H9 (cell line): Measurements from ENCODE around the gene PDE2A. TPM values are rescaled to one million over a fixed set of nuclear protein-coding genes. Genes with fewer than 3 reads are reported as not detected.

Source experiments
- DNase-seq: peaks from one replicate; pipeline ENCODE4 v3.0.0-alpha.2; 2017
- H2AFZ ChIP-seq: one replicate; pipeline ENCODE4 v1.6.1; 2013; ENCODE audit warnings: mild to moderate bottlenecking, low read length, control low read depth, moderate library complexity
- H2AK5ac ChIP-seq: 2 replicates; pipeline ENCODE4 v1.6.1; 2013; ENCODE audit warnings: low read length, control low read depth, mixed read lengths; ENCODE audit not compliant: insufficient read length
- H2BK120ac ChIP-seq: one replicate; pipeline ENCODE4 v1.6.1; 2013; ENCODE audit warnings: low read depth, mild to moderate bottlenecking, low read length, control low read depth, inconsistent platforms; ENCODE audit not compliant: poor library complexity, severe bottlenecking
- H2BK12ac ChIP-seq: 2 replicates; pipeline ENCODE4 v1.6.1; 2013; ENCODE audit warnings: low read length, control low read depth, mixed read lengths, low read depth; ENCODE audit not compliant: insufficient read length
- H2BK15ac ChIP-seq: 2 replicates; pipeline ENCODE4 v1.6.1; 2013; ENCODE audit warnings: low read depth, low read length, control low read depth
- H2BK20ac ChIP-seq: one replicate; pipeline ENCODE4 v1.6.1; 2013; ENCODE audit warnings: low read depth, mild to moderate bottlenecking, low read length, control low read depth, inconsistent platforms; ENCODE audit not compliant: poor library complexity, severe bottlenecking
- H2BK5ac ChIP-seq: 2 replicates; pipeline ENCODE4 v1.6.1; 2013; ENCODE audit warnings: low read length, control low read depth, mixed read lengths; ENCODE audit not compliant: insufficient read length
- H3K14ac ChIP-seq: 2 replicates; pipeline ENCODE4 v1.6.1; 2013; ENCODE audit warnings: low read length, control low read depth; ENCODE audit not compliant: insufficient read depth
- H3K18ac ChIP-seq: 2 replicates; pipeline ENCODE4 v1.6.1; 2013; ENCODE audit warnings: low read depth, mild to moderate bottlenecking, mixed read lengths, low read length, control low read depth; ENCODE audit not compliant: insufficient read length
- H3K23ac ChIP-seq: 2 replicates; pipeline ENCODE4 v1.6.1; 2013; ENCODE audit warnings: low read length, control low read depth, mixed read lengths, low read depth; ENCODE audit not compliant: insufficient read length
- H3K23me2 ChIP-seq: 2 replicates; pipeline ENCODE4 v1.6.1; 2013; ENCODE audit warnings: low read depth, mild to moderate bottlenecking, mixed read lengths, low read length, control low read depth; ENCODE audit not compliant: insufficient read length, poor library complexity, severe bottlenecking
- H3K27ac ChIP-seq: 2 replicates; pipeline ENCODE4 v1.5.1; 2013; ENCODE audit warnings: low read length, control low read depth, mixed read lengths, low read depth; ENCODE audit not compliant: insufficient read length
- H3K27me3 ChIP-seq: 2 replicates; pipeline ENCODE4 v1.6.1; 2013; ENCODE audit warnings: low read length, control low read depth, inconsistent platforms; ENCODE audit not compliant: insufficient read depth
- H3K4ac ChIP-seq: 2 replicates; pipeline ENCODE4 v1.6.1; 2013; ENCODE audit warnings: low read depth, mild to moderate bottlenecking, control low read depth, inconsistent platforms, low read length, moderate library complexity
- H3K4me1 ChIP-seq: 2 replicates; pipeline ENCODE4 v1.6.1; 2013; ENCODE audit warnings: low read length, control low read depth, inconsistent platforms; ENCODE audit not compliant: insufficient read depth
- H3K4me2 ChIP-seq: 2 replicates; pipeline ENCODE4 v1.6.1; 2013; ENCODE audit warnings: low read length, control low read depth, mixed read lengths; ENCODE audit not compliant: insufficient read length, insufficient read depth
- H3K56ac ChIP-seq: 2 replicates; pipeline ENCODE4 v1.6.1; 2013; ENCODE audit warnings: low read depth, mild to moderate bottlenecking, mixed read lengths, low read length, control low read depth; ENCODE audit not compliant: insufficient read length
- H3K79me1 ChIP-seq: 2 replicates; pipeline ENCODE4 v1.6.1; 2013; ENCODE audit warnings: low read depth, mild to moderate bottlenecking, moderate library complexity, low read length, control low read depth, inconsistent platforms; ENCODE audit not compliant: insufficient read depth, poor library complexity, severe bottlenecking
- H3K79me2 ChIP-seq: 2 replicates; pipeline ENCODE4 v1.6.1; 2013; ENCODE audit warnings: low read length, control low read depth, inconsistent platforms; ENCODE audit not compliant: insufficient read depth
- H3K9ac ChIP-seq: 2 replicates; pipeline ENCODE4 v1.6.1; 2013; ENCODE audit warnings: low read length, control low read depth, mixed read lengths; ENCODE audit not compliant: insufficient read length; ENCODE audit errors: extremely low read depth
- H3K9me3 ChIP-seq: one replicate; pipeline ENCODE4 v1.6.1; 2013; ENCODE audit warnings: low read depth, low read length, inconsistent platforms; ENCODE audit not compliant: control insufficient read depth
- H3T11ph ChIP-seq: one replicate; pipeline ENCODE4 v1.6.1; 2013; ENCODE audit warnings: mild to moderate bottlenecking, low read length, control low read depth, inconsistent platforms
- H4K20me1 ChIP-seq: one replicate; pipeline ENCODE4 v1.6.1; 2013; ENCODE audit not compliant: control insufficient read depth, insufficient read length, insufficient read depth
- H4K5ac ChIP-seq: 2 replicates; pipeline ENCODE4 v1.6.1; 2013; ENCODE audit warnings: low read depth, mild to moderate bottlenecking, mixed read lengths, low read length, control low read depth; ENCODE audit not compliant: insufficient read length
- H4K8ac ChIP-seq: replicated peaks from 2 replicates; pipeline ENCODE4 v1.6.1; 2013; ENCODE audit warnings: low read length, control low read depth, mixed read lengths, low read depth; ENCODE audit not compliant: insufficient read length
- H4K91ac ChIP-seq: 2 replicates; pipeline ENCODE4 v1.6.1; 2013; ENCODE audit warnings: low read depth, mild to moderate bottlenecking, moderate library complexity, mixed read lengths, low read length, control low read depth; ENCODE audit not compliant: insufficient read length
- H3K27ac Mint-ChIP-seq, 3 experiments: 2 replicates in 2 of 3; 3 replicates in 1 of 3; pipeline ENCODE4 v1.8.0; 2020 to 2021; ENCODE audit warnings: mixed read lengths in 3 of 3, mild to moderate bottlenecking in 1 of 3, moderate library complexity in 1 of 3
- H3K27me3 Mint-ChIP-seq: 2 replicates; pipeline ENCODE4 v1.8.0; 2021; ENCODE audit warnings: low read depth, mild to moderate bottlenecking, moderate library complexity, mixed read lengths
- H3K36me3 Mint-ChIP-seq, 3 experiments: 2 replicates in 2 of 3; 3 replicates in 1 of 3; pipeline ENCODE4 v1.8.0; 2020 to 2021; ENCODE audit warnings: low read depth in 3 of 3, mixed read lengths in 3 of 3; ENCODE audit not compliant: insufficient read depth in 1 of 3
- H3K4me1 Mint-ChIP-seq, 2 experiments: 2 replicates each; pipeline ENCODE4 v1.8.0; 2020; ENCODE audit warnings: mixed read lengths in 2 of 2
- H3K4me3 Mint-ChIP-seq, 2 experiments: 2 replicates in 1 of 2; 3 replicates in 1 of 2; pipeline ENCODE4 v1.8.0; 2020 to 2021; ENCODE audit warnings: mild to moderate bottlenecking in 2 of 2, mixed read lengths in 2 of 2, moderate library complexity in 1 of 2
- H3K9me3 Mint-ChIP-seq, 2 experiments: 2 replicates in 1 of 2; 3 replicates in 1 of 2; pipeline ENCODE4 v1.8.0; 2020; ENCODE audit warnings: mild to moderate bottlenecking in 2 of 2, mixed read lengths in 2 of 2, moderate library complexity in 1 of 2
- CTCF ChIP-seq: fragments of 200-600 bp; sonication (generic); conservative IDR thresholded peaks from 3 replicates; pipeline ENCODE4 v1.8.0; 2021; ENCODE audit warnings: antibody characterized with exemption, mild to moderate bottlenecking
- WGBS: extraction: QIAGEN DNeasy Blood & Tissue Kit; methylation state at CpG from one replicate; pipeline ENCODE4 v1.1.7; 2013; ENCODE audit warnings: missing lambda C conversion rate, low lambda C conversion rate, mixed read lengths; ENCODE audit not compliant: insufficient read length; ENCODE audit errors: extremely low coverage; 5-methylcytosine and 5-hydroxymethylcytosine counted together
- total RNA-seq: library from RNA; stranded (reverse); gene quantifications from 2 replicates; pipeline ENCODE4 v1.2.1, GENCODE V29; 2021

The PDE2A gene
- total RNA-seq, 1 experiment from 2014 or later = 3.4 TPM

- H3K79me2 ChIP-seq = no peaks in the 10 kb centered on the region
- peaks cover 5% of the 10 kb centered on the region for H3K23me2 ChIP-seq
- no CpG with 5 or more reads among the region's 8 CpGs for WGBS
- no peak overlapping the region for H3K23ac ChIP-seq
- no peak overlapping the region for H3K4me2 ChIP-seq
- no peaks in the 10 kb centered on the region for H3K79me1 ChIP-seq
- H3K27me3 ChIP-seq = no peaks in the 10 kb centered on the region; the same call in 1 of the 2 replicates
- no peak overlapping the region for H3K56ac ChIP-seq
- no peak for DNase-seq
- no peak overlapping the region for H2AK5ac ChIP-seq
- no peak overlapping the region for H3K4ac ChIP-seq
- no peak overlapping the region for H3K27ac Mint-ChIP-seq
- no peak overlapping the region for H2AFZ ChIP-seq
- no peak overlapping the region for H2BK12ac ChIP-seq
- no peak overlapping the region for H2BK120ac ChIP-seq
- no peak overlapping the region for H2BK15ac ChIP-seq
- H4K91ac ChIP-seq = no peak overlapping the region
- no peak overlapping the region for H2BK20ac ChIP-seq
- peaks cover 8 to 9% (median 9%) of the 10 kb centered on the region in 3 experiments for H3K36me3 Mint-ChIP-seq
- no peak overlapping the region for H3K18ac ChIP-seq
- no peak overlapping the region for H3T11ph ChIP-seq
- H3K4me3 Mint-ChIP-seq = no peak overlapping the region
- H3K4me1 Mint-ChIP-seq = peaks cover 22 to 44% of the 10 kb centered on the region in 2 experiments
- no peak overlapping the region for H3K27ac ChIP-seq
- H3K14ac ChIP-seq = no peak overlapping the region
- H4K5ac ChIP-seq = no peak overlapping the region
- H4K8ac ChIP-seq = no peak overlapping the region
- no peak overlapping the region for H2BK5ac ChIP-seq
- TF ChIP-seq CTCF = no peak
- H4K20me1 ChIP-seq = no peaks in the 10 kb centered on the region
- no peaks in the 10 kb centered on the region for H3K9me3 ChIP-seq
- H3K9ac ChIP-seq = no peak overlapping the region
- peaks cover 4% of the 10 kb centered on the region; the same call in 1 of the 2 replicates for H3K4me1 ChIP-seq
- peaks cover 56% of the 10 kb centered on the region for H3K27me3 Mint-ChIP-seq
- H3K9me3 Mint-ChIP-seq = peaks cover 6 to 10% of the 10 kb centered on the region in 2 experiments
These were observed 4.7 kb downstream of the PDE2A start for GRCh38 chr11:72669527-72669926.
